K562 (cell line): ENCODE measurements around the gene ZNF736. TPM values are rescaled to one million over a fixed set of nuclear protein-coding genes. Genes with fewer than 3 reads are reported as not detected.

ENCODE experiments used
- AFF1 ChIP-seq, 2 experiments: fragments of 450-650 bp; IDR thresholded peaks; 2 replicates each; pipeline ENCODE4 v1.6.1; 2018; ENCODE audit warnings: mild to moderate bottlenecking in 2 of 2, low read depth in 1 of 2; ENCODE audit not compliant: partially characterized antibody in 2 of 2
- BHLHE40 ChIP-seq: IDR thresholded peaks from 2 replicates; pipeline ENCODE4 v1.6.1; 2011; ENCODE audit warnings: low read length, improper control_type of control experiment
- CBX5 ChIP-seq: IDR thresholded peaks from 2 replicates; pipeline ENCODE4 v1.6.1; 2014; ENCODE audit warnings: low read depth, borderline replicate concordance
- CREB1 ChIP-seq, 2 experiments: sonication (generic) in 1 of 2; formaldehyde crosslinking in 1 of 2; IDR thresholded peaks; 2 replicates each; pipeline versions ENCODE4 v1.6.1 to v1.8.0; 2012 to 2022; ENCODE audit warnings: inconsistent platforms in 1 of 2, mild to moderate bottlenecking in 1 of 2, missing genetic modification reagents in 1 of 2, moderate library complexity in 1 of 2
- CXXC5 ChIP-seq: fragments of 250-450 bp; sonication (Bioruptor Pico); IDR thresholded peaks from 2 replicates; pipeline ENCODE4 v1.8.0; 2022; ENCODE audit warnings: inconsistent platforms, mild to moderate bottlenecking, moderate library complexity
- E2F1 ChIP-seq: sonication (generic); formaldehyde crosslinking; IDR thresholded peaks from 2 replicates; pipeline ENCODE4 v1.8.1; 2023; ENCODE audit warnings: mild to moderate bottlenecking, missing genetic modification reagents, moderate library complexity
- E2F6 ChIP-seq, 2 experiments: IDR thresholded peaks; 2 replicates each; pipeline ENCODE4 v1.6.1; 2011; ENCODE audit warnings: borderline replicate concordance in 1 of 2, control low read depth in 1 of 2, low read depth in 1 of 2, low read length in 1 of 2, mild to moderate bottlenecking in 1 of 2, mixed read lengths in 1 of 2, moderate library complexity in 1 of 2; ENCODE audit not compliant: insufficient read depth in 1 of 2, insufficient read length in 1 of 2, poor library complexity in 1 of 2, severe bottlenecking in 1 of 2; ENCODE audit errors: extremely low read depth in 1 of 2
- HNRNPLL ChIP-seq: fragments of 200-400 bp; formaldehyde crosslinking; IDR thresholded peaks from 2 replicates; pipeline ENCODE4 v1.6.1; 2017; ENCODE audit warnings: low read length, low read depth, mild to moderate bottlenecking; ENCODE audit not compliant: poor library complexity, severe bottlenecking
- IRF2 ChIP-seq: sonication (generic); formaldehyde crosslinking; IDR thresholded peaks from 2 replicates; pipeline ENCODE4 v1.8.1; 2022; ENCODE audit warnings: mild to moderate bottlenecking, missing genetic modification reagents
- NR2C2 ChIP-seq, 2 experiments: fragments of 200-800 bp in 1 of 2; sonication (Bioruptor generic) in 1 of 2; sonication (generic) in 1 of 2; formaldehyde crosslinking in 1 of 2; IDR thresholded peaks; 2 replicates each; pipeline versions ENCODE4 v1.6.1 to v1.8.0; 2016 to 2022; ENCODE audit warnings: mild to moderate bottlenecking in 1 of 2, missing compliant biosample characterization in 1 of 2, missing genetic modification characterization in 1 of 2, missing genetic modification reagents in 1 of 2
- POLR2B ChIP-seq: fragments of 450-650 bp; IDR thresholded peaks from 2 replicates; pipeline ENCODE4 v1.6.1; 2018; ENCODE audit warnings: low read depth; ENCODE audit not compliant: partially characterized antibody
- RBBP5 ChIP-seq: fragments of 200-600 bp; sonication (generic); IDR thresholded peaks from 2 replicates; pipeline ENCODE4 v1.6.1; 2012; ENCODE audit warnings: borderline replicate concordance, mild to moderate bottlenecking, low read length, control low read depth, inconsistent platforms; ENCODE audit not compliant: insufficient read depth, poor library complexity, severe bottlenecking
- TFE3 ChIP-seq: fragments of 450-650 bp; formaldehyde crosslinking; IDR thresholded peaks from 2 replicates; pipeline ENCODE4 v1.4.0; 2020; ENCODE audit warnings: mild to moderate bottlenecking, mixed read lengths
- polyA plus RNA-seq, 8 experiments: library from polyadenylated mRNA; depleted of rRNA in 4 of 8; stranded (reverse) in 5 of 8; unstranded in 3 of 8; fragments of >200 nt; fragmentation: Nextera tagmentation in 2 of 8; fragmentation: Illumina TruSeq in 1 of 8; extraction: Ambion mirVana in 2 of 8; extraction: Trizol in 1 of 8; gene quantifications; 2 replicates each; pipeline versions ENCODE4 v1.2.1 to v1.2.3, GENCODE V29; 2011 to 2014; ENCODE audit warnings: inconsistent platforms in 1 of 8, missing spikeins in 1 of 8
- total RNA-seq, 7 experiments: library from RNA; depleted of rRNA in 6 of 7; stranded (reverse); fragments of >200 nt in 6 of 7; fragmentation: Illumina TruSeq in 2 of 7; extraction: Trizol in 2 of 7; gene quantifications; 2 replicates each; pipeline versions ENCODE4 v1.2.1 to v1.2.3, GENCODE V29; 2011 to 2021; ENCODE audit warnings: low replicate concordance in 1 of 7
- TF ChIP-seq, protein P1 (sequence below): IDR thresholded peaks from 2 replicates; pipeline ENCODE4 v1.6.1; 2014; ENCODE audit warnings: antibody characterized with exemption

Gene ZNF736
- total and polyA plus RNA-seq, 9 of the 15 experiments (the other 6 are each of a cell fraction or from before 2014, with no cell fraction given), result 2.7 to 15.6 (median 7.6) TPM

DNA sequence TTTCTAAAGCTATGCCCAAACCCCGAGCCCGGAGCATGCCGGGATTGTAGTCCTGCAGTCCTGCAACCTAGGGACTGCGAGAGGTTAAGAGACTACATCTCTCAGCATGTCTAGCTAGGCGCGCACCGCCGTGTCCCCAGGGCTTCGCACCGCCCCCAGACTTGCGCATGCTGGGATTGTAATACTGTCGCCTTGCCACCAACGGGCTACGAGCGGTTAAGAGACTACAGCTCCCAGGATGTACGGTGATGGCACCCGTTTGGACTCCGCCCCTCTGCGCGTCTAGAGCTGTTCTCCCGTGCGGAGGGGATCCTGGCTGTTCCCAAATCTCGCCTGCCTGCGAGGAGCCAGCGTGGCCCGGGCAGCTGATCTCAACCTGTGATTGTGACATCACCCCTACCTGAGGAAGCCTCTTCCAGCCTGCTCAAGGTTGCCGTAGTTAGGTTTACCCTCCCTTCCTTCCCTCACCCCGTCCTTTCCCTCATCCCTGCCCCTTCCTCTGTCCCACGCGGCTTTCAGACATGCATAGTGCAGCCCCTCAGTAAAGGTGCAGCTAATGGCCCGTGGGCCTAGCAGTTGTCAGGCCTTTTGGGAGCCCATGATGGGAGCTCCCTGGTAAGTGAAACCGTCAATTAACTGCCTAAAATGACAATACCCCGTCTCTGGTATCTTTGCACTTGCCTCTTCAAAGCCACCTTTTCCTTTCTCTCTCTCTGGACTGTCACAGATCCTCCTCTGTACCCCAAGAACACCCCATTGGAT, 6.3 kb upstream of the ZNF736 start (continued):
- TF ChIP-seq E2F1 (CRISPR knock-in tag), result no peak
- 0 out of 2 replicates have a peak, but pooled peaks have one; percentile 44 for TF ChIP-seq CXXC5 (CRISPR knock-in tag)
- TF ChIP-seq E2F6 (IDR thresholded peaks at IDR 0.05; ENCODE audit: borderline replicate concordance in 1 of 2, extremely low read depth in 1 of 2, insufficient read depth in 1 of 2, insufficient read length in 1 of 2, low read depth in 1 of 2, low read length in 1 of 2, poor library complexity in 1 of 2, severe bottlenecking in 1 of 2), result peak; percentile 39 to 67
- TF ChIP-seq TFE3 (CRISPR knock-in tag), result no peak
- no peak for TF ChIP-seq NR2C2 (CRISPR knock-in tag; IDR thresholded peaks at IDR 0.05)
- peak; percentile 66; the same call in 1 of the 2 replicates for TF ChIP-seq NR2C2 (tag; IDR thresholded peaks at IDR 0.05)
- TF ChIP-seq, protein P1, sequence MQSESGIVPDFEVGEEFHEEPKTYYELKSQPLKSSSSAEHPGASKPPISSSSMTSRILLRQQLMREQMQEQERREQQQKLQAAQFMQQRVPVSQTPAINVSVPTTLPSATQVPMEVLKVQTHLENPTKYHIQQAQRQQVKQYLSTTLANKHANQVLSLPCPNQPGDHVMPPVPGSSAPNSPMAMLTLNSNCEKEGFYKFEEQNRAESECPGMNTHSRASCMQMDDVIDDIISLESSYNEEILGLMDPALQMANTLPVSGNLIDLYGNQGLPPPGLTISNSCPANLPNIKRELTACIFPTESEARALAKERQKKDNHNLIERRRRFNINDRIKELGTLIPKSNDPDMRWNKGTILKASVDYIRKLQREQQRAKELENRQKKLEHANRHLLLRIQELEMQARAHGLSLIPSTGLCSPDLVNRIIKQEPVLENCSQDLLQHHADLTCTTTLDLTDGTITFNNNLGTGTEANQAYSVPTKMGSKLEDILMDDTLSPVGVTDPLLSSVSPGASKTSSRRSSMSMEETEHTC, result no peak
- no peak for TF ChIP-seq IRF2 (CRISPR knock-in tag)
- TF ChIP-seq HNRNPLL, result peak; percentile 42
- peak in 1 of 2 experiments; percentile 95 for TF ChIP-seq AFF1 (IDR thresholded peaks at IDR 0.05; ENCODE audit: low read depth in 1 of 2, partially characterized antibody in 2 of 2)
- TF ChIP-seq RBBP5, result peak; percentile 50
- peak; percentile 33 for TF ChIP-seq POLR2B
- TF ChIP-seq BHLHE40, result 0 out of 2 replicates have a peak, but pooled peaks have one; percentile 33
- TF ChIP-seq CREB1 (IDR thresholded peaks at IDR 0.05), result no peak
- TF ChIP-seq CREB1 (CRISPR knock-in tag; IDR thresholded peaks at IDR 0.05), result peak; percentile 14; the same call in 1 of the 2 replicates
- 0 out of 2 replicates have a peak, but pooled peaks have one; percentile 11 for TF ChIP-seq CBX5
